Lung (tissue), 12 donors: ENCODE results near the gene GRIP2. TPM values are rescaled to one million over a fixed set of nuclear protein-coding genes. Genes with fewer than 3 reads are reported as not detected.

Experiments used
- ATAC-seq: fragments of 200-7000 bp; cut with Tn5 transposase; one replicate; pipeline ENCODE4 v1.9.1; 2020; ENCODE audit warnings: moderate number of reproducible peaks; ENCODE audit not compliant: insufficient read depth, low FRiP score
- DNase-seq, 3 donors: peaks; one replicate each; pipeline ENCODE4 v3.0.0-alpha.2; 2013 to 2017
- H3K27ac ChIP-seq, 2 donors: one replicate each; pipeline ENCODE4 v1.5.1; 2013; ENCODE audit warnings: mild to moderate bottlenecking in 2 of 2, moderate library complexity in 2 of 2, control low read depth in 1 of 2, inconsistent platforms in 1 of 2, low read depth in 1 of 2, low read length in 1 of 2
- H3K27me3 ChIP-seq, 3 donors: one replicate each; pipeline ENCODE4 v1.5.1; 2013; ENCODE audit warnings: low read length in 2 of 3; ENCODE audit not compliant: control insufficient read depth in 3 of 3, insufficient read depth in 3 of 3
- H3K36me3 ChIP-seq, 4 donors: one replicate each; pipeline ENCODE4 v1.5.1; 2013; ENCODE audit warnings: low read length in 4 of 4, mild to moderate bottlenecking in 1 of 4, moderate library complexity in 1 of 4; ENCODE audit not compliant: control insufficient read depth in 4 of 4, insufficient read depth in 4 of 4
- H3K4me1 ChIP-seq, 5 donors: one replicate each; pipeline ENCODE4 v1.5.1; 2013; ENCODE audit warnings: low read length in 5 of 5, mild to moderate bottlenecking in 2 of 5, moderate library complexity in 1 of 5; ENCODE audit not compliant: control insufficient read depth in 5 of 5, insufficient read depth in 5 of 5
- H3K4me3 ChIP-seq: one replicate; pipeline ENCODE4 v1.5.1; 2013; ENCODE audit warnings: mild to moderate bottlenecking, control low read depth, moderate library complexity
- H3K9ac ChIP-seq, 2 donors: one replicate each; pipeline ENCODE4 v1.5.1; 2013; ENCODE audit warnings: low read length in 2 of 2, control low read depth in 1 of 2; ENCODE audit not compliant: insufficient read depth in 1 of 2
- H3K9me3 ChIP-seq, 4 donors: one replicate each; pipeline ENCODE4 v1.5.1; 2013; ENCODE audit warnings: low read length in 3 of 4, mild to moderate bottlenecking in 1 of 4, moderate library complexity in 1 of 4; ENCODE audit not compliant: control insufficient read depth in 4 of 4, insufficient read depth in 3 of 4
- WGBS, 2 donors: extraction: QIAGEN DNeasy Blood & Tissue Kit; methylation state at CpG; one replicate each; pipeline ENCODE4 v1.1.7; 2013; 5-methylcytosine and 5-hydroxymethylcytosine counted together
- polyA plus RNA-seq, 2 donors: library from polyadenylated mRNA; stranded (reverse); fragments of 200-250 nt; gene quantifications; one replicate each; pipeline ENCODE4 v1.2.1, GENCODE V29; 2013
- total RNA-seq, 2 donors: library from RNA; depleted of rRNA in 1 of 2; stranded (reverse); fragments of >200 nt in 1 of 2; gene quantifications; one replicate each; pipeline ENCODE4 v1.2.1, GENCODE V29; 2014 to 2021
- TF ChIP-seq, protein P1 (sequence below): IDR thresholded peaks from 2 replicates; pipeline ENCODE4 v1.5.1; 2012; ENCODE audit warnings: mild to moderate bottlenecking; ENCODE audit errors: control extremely low read depth, extremely low read depth
- donor health status: control.
- donor health status: control.
- donor health status: Bipolar disorder and iron deficiency.
- donor health status: healthy.
- donor health status: DM: yes; HTN: yes; CAD: no.

GRIP2 gene
- total and polyA plus RNA-seq, 4 donors, result 0.05 to 1.2 (median 0.64) TPM

DNA sequence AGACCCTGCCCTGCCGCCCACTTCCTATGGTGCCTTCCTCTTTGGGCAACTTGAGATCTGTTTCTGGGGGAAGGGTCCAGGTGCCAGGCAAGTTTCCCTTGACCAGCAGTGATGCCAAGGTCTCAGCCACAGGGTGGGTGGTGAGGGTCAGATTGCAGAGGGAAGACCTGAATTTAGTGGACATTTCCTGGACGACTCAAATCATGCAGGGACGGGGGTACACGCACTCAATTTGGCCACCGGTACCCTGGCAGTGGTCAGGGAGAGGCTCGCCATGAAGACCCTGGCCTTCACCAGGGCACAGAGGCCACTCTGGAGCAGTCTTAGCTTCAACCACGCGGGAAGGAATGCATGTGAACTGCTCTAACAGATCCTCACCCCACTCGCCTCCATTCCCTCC lies 1.5 kb upstream of the GRIP2 start:
- no peak for DNase-seq
- WGBS, 2 donors, result 84 to 87% methylated on average over 9 of the region's 9 CpGs
- H3K27me3 ChIP-seq, result no peaks in the 10 kb centered on the region

GRCh38 chr3:14540821-14541385 lies 761 bp upstream of the GRIP2 start:
- Histone ChIP-seq H3K9me3 (no peaks in the 10 kb centered on the region), H3K9ac (no peak overlapping the region), H3K4me1 (peaks cover 0 to 6% (median 0%) of the 10 kb centered on the region in 5 donors), H3K27ac (no peak overlapping the region), H3K27me3 (no peaks in the 10 kb centered on the region), H3K4me3 (no peak overlapping the region), H3K36me3 (no peaks in the 10 kb centered on the region)
- TF ChIP-seq, protein P1, sequence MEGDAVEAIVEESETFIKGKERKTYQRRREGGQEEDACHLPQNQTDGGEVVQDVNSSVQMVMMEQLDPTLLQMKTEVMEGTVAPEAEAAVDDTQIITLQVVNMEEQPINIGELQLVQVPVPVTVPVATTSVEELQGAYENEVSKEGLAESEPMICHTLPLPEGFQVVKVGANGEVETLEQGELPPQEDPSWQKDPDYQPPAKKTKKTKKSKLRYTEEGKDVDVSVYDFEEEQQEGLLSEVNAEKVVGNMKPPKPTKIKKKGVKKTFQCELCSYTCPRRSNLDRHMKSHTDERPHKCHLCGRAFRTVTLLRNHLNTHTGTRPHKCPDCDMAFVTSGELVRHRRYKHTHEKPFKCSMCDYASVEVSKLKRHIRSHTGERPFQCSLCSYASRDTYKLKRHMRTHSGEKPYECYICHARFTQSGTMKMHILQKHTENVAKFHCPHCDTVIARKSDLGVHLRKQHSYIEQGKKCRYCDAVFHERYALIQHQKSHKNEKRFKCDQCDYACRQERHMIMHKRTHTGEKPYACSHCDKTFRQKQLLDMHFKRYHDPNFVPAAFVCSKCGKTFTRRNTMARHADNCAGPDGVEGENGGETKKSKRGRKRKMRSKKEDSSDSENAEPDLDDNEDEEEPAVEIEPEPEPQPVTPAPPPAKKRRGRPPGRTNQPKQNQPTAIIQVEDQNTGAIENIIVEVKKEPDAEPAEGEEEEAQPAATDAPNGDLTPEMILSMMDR, result no peak
- no peak for ATAC-seq
- WGBS, 2 donors, result 83 to 84% methylated on average over 6 of the region's 6 CpGs
- no peak for DNase-seq

More for the DNA sequence above, 1.5 kb upstream of the GRIP2 start:
- ATAC-seq, result no peak
- Histone ChIP-seq H3K9me3 (no peaks in the 10 kb centered on the region), H3K9ac (no peak overlapping the region), H3K36me3 (no peaks in the 10 kb centered on the region), H3K4me1 (peaks cover 0 to 6% (median 0%) of the 10 kb centered on the region in 5 donors), H3K4me3 (no peak overlapping the region), H3K27ac (no peak overlapping the region)
- TF ChIP-seq, protein P1, result no peak

- no peaks in the 10 kb centered on the region for H3K27me3 ChIP-seq
- H3K36me3 ChIP-seq, result no peaks in the 10 kb centered on the region
- H3K4me1 ChIP-seq, result peaks cover 0 to 16% (median 0%) of the 10 kb centered on the region in 5 donors
- TF ChIP-seq, protein P1, result no peak
- peak overlapping the region in 1 of 2 donors; percentile 78 for H3K27ac ChIP-seq
- no peaks in the 10 kb centered on the region for H3K9me3 ChIP-seq
- ATAC-seq (no peak), DNase-seq (no peak)
- no peak overlapping the region for H3K4me3 ChIP-seq
- 74 to 94% methylated on average over 4 of the region's 4 CpGs for WGBS, 2 donors
- H3K9ac ChIP-seq, result no peak overlapping the region
These were observed 779 bp downstream of the GRIP2 start for GRCh38 chr3:14539384-14539741.

DNA sequence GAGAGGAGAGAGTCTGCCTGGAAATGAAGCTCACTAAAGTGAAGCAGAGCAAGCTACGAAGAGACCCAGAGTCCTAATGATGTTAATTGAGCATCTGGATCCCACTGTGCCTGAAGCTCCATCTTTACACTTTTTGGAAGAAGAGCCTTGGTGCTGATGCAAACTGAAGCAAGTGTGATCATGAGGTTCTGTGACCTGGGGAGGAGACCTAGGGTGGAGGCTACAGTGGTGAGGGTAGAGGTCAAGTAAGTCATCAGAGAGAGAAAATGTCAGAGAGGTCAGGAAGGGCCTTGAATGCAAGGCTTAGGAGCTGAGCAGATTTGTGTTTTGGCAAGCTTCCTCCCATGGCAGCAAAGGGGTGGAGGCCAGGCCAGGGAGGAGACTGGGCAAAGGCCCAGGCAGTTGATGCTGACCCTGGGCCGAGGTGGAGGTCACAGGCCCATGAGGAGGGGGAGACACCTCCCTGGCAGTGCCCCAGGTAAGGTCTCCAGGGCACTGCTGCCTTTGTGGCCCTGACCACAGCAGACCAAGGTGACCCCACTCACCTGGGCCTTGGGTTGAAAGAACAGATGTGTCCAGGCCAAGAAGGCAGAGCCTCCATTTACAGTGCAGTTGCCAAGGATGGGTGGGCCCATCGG lies 1.6 kb downstream of the GRIP2 start:
- Histone ChIP-seq H3K27me3 (no peaks in the 10 kb centered on the region), H3K9me3 (no peaks in the 10 kb centered on the region), H3K9ac (no peak overlapping the region), H3K4me3 (no peak overlapping the region), H3K36me3 (no peaks in the 10 kb centered on the region), H3K27ac (peak overlapping the region in 1 of 2 donors; percentile 78), H3K4me1 (peaks cover 0 to 22% (median under 1%) of the 10 kb centered on the region in 5 donors)
- ATAC-seq (no peak), DNase-seq (no peak)
- TF ChIP-seq, protein P1, result no peak
- WGBS, 2 donors, result 81 to 90% methylated on average over 3 of the region's 3 CpGs
